NCI-H1694 (cell line): Measurements from ENCODE around the gene DISP2.
A peak's percentile ranks its signal among the peaks of the same experiment; 100 is the strongest.

Experiments used
- DNase-seq: peaks from one replicate; lab custom pipeline; 2025; lab: John Stamatoyannopoulos, UW

DISP2 gene

GRCh38 chr15:40342416-40343320, 15.4 kb upstream of the DISP2 start:
- no peak for DNase-seq

- DNase-seq: no peak
Observed at GRCh38 chr15:40343512-40343911, 14.5 kb upstream of the DISP2 start.

GRCh38 chr15:40344217-40344616, 13.8 kb upstream of the DISP2 start:
- DNase-seq: no peak

GRCh38 chr15:40344631-40345120, 13.3 kb upstream of the DISP2 start:
- DNase-seq: peak; percentile 54

- no peak for DNase-seq
Observed at GRCh38 chr15:40345225-40345866, 12.7 kb upstream of the DISP2 start.

GRCh38 chr15:40345867-40346578, 12.0 kb upstream of the DISP2 start:
- no peak for DNase-seq

GRCh38 chr15:40346579-40347558, 11.2 kb upstream of the DISP2 start:
- no peak for DNase-seq

- DNase-seq: no peak
Observed at GRCh38 chr15:40347559-40348473, 10.2 kb upstream of the DISP2 start.

- no peak for DNase-seq
Observed at GRCh38 chr15:40348474-40348870, 9.5 kb upstream of the DISP2 start.

GRCh38 chr15:40349163-40349562, 8.9 kb upstream of the DISP2 start:
- no peak for DNase-seq

- no peak for DNase-seq
Observed at GRCh38 chr15:40352281-40352901, 5.6 kb upstream of the DISP2 start.

GRCh38 chr15:40353697-40354096, 4.3 kb upstream of the DISP2 start:
- peak; percentile 57 for DNase-seq

- DNase-seq: peak; percentile 92
Observed at GRCh38 chr15:40354408-40355171, 3.4 kb upstream of the DISP2 start.

- no peak for DNase-seq
Observed at GRCh38 chr15:40355976-40356585, 1.9 kb upstream of the DISP2 start.

GRCh38 chr15:40357246-40357645, 773 bp upstream of the DISP2 start:
- no peak for DNase-seq

- DNase-seq: peak; percentile 26
Observed at GRCh38 chr15:40358471-40359353, 693 bp downstream of the DISP2 start.

- no peak for DNase-seq
Observed at GRCh38 chr15:40360015-40360414, 2.0 kb downstream of the DISP2 start.

- no peak for DNase-seq
Observed at GRCh38 chr15:40361640-40362039, 3.6 kb downstream of the DISP2 start.
